ENCODE measurements around the gene PANK3.
"Not testable (repeated sequence)": the region's sequence is repeated elsewhere in the genome, so short reads cannot be mapped to it uniquely, and the experiment has no call there.

PANK3 gene

DNA sequence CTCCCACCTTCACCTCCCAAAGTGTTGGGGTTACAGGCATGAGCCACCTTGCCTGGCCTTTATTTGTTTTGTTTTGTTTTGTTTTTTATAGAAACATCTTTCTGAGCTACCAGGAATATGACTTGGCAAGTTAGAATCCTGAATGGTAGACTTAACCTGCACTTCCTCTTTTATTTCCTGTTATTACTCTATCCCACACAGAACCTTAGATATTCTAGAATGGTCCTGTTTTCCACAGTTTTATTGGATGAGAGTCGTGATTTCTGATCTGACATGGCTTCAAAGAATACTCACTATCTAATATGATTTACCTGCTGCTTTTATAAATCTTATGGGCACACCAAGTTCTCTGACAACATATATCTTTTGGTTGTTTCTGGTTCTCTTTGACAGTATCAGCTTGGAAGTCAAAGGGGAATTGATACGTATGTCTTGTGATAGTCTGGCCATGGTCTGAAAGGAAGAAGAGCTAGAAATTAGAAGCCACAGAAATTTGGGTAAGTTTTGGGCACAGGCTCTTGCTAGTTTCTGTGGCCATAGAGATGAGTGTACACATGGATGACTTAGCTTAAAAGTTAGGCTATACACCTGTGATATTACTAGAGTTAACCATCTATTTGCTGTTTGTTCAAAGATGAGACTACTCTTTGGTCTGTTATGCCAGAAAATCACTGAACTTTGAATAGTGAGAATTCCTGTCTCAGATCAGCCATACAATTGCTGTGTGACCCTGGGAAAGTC is 4.7 kb upstream of the PANK3 start:
- H3K4me3 ChIP-seq (ENCODE audit: low read depth, low read length) = no peak overlapping the region
- TF ChIP-seq, protein P1, sequence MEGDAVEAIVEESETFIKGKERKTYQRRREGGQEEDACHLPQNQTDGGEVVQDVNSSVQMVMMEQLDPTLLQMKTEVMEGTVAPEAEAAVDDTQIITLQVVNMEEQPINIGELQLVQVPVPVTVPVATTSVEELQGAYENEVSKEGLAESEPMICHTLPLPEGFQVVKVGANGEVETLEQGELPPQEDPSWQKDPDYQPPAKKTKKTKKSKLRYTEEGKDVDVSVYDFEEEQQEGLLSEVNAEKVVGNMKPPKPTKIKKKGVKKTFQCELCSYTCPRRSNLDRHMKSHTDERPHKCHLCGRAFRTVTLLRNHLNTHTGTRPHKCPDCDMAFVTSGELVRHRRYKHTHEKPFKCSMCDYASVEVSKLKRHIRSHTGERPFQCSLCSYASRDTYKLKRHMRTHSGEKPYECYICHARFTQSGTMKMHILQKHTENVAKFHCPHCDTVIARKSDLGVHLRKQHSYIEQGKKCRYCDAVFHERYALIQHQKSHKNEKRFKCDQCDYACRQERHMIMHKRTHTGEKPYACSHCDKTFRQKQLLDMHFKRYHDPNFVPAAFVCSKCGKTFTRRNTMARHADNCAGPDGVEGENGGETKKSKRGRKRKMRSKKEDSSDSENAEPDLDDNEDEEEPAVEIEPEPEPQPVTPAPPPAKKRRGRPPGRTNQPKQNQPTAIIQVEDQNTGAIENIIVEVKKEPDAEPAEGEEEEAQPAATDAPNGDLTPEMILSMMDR (IDR thresholded peaks at IDR 0.05; ENCODE audit: borderline replicate concordance, insufficient read depth, low read depth, low read length) = no peak

DNA sequence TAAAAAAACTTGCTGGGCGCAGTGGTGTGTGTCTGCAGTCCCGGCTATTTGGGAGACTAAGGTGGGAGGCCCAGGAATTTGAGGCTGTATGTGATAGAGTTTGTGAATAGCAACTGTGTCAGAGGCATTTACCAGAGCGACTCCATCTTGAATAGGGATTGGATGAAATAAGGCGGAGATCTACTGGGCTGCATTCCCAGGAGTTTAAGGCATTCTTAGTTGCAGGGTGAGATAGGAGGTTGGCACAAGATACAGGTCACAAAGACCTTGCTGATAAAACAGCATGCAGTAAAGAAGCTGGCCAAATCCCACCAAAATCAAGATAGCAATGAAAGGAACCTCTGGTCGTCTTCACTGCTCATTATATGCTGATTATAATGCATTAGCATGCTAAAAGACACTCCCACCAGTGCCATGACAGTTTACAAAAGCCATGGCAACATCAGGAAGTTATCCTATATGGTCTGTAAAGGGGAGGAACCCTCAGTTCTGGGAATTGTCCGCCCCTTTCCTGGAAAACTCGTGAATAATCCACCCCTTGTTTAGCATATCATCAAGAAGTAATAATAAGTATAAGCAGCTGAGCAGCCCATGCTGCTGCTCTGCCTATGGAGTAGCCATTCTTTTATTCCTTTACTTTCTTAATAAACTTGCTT is 1.8 kb upstream of the PANK3 start:
- not testable (repeated sequence) for H3K4me3 ChIP-seq (ENCODE audit: low read depth, low read length)

DNA sequence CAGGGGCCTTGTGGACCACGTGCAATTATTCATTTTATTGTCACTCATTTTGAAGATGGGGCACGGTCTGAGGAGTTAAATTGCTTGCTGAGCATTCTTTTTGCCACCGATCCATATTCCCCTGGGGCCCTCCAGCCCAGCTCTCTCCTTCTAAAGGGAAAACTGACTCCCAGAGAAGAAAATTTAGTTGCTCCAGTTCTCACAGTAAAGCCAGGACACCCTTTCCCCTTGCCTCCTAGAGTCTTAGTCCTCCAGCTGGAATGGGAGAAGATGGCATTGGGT is 1.0 kb upstream of the PANK3 start:
- TF ChIP-seq, protein P1 (IDR thresholded peaks at IDR 0.05; ENCODE audit: borderline replicate concordance, insufficient read depth, low read depth, low read length) = no peak
- H3K4me3 ChIP-seq (ENCODE audit: low read depth, low read length) = peak overlapping the region; percentile 50

DNA sequence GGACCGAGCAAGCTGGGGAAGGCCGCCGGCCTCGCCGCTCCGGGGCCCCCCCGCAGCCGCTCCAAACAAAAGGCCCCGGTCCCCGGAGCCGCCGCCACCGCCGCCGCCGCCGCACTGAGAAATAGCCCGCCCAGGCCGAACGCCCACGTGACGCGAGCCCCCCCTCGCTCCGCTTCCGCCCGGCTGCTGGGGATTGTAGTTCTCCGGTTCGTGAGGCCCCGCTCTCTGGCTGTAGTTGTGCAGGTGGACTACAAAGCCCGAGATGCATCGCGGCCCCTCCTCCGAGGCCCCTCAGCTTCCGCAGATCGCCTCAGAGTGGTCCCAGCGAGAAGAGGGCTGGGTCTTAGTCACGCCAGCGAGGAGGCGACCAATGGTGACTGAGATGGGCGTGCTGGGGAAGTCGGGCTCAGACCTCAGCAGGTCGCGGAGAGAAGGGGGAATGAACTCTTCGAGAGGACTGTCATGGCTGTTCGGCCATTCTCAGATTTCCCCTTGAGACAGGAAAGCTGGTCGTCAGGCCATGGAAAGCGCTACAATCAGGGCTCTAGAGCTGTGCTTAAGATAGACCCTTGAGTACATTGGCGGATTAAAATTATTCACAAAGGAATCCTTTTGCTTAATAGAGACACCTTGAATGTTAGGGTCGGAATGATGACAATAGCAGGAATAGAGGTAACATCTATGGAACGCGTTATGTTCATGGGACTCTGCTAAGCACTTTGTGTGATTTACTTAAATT is 489 bp upstream of the PANK3 start:
- H3K4me3 ChIP-seq (ENCODE audit: low read depth, low read length) = peak overlapping the region; percentile 93
- TF ChIP-seq, protein P1 (IDR thresholded peaks at IDR 0.05; ENCODE audit: borderline replicate concordance, insufficient read depth, low read depth, low read length) = no peak

DNA sequence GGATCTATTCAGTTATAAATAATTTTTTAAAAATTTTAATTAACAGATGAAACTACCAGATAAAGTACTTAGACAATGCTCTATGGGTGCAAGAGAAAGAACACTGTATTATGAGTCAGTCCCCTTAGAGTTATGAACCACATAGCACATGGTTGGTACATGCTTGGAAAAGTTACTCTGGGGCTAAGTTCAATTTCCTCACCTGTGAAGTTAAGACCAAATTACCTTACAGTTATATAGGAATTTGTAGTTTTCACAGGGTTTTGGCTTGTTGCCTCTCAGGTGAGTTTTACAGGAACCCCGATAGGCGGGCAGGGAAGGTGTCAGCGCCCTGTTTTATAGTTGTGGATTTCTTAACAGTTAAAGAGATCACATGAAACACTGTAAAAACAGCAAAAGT is 1.2 kb downstream of the PANK3 start:
- TF ChIP-seq, protein P1 (IDR thresholded peaks at IDR 0.05; ENCODE audit: borderline replicate concordance, insufficient read depth, low read depth, low read length) = no peak

DNA sequence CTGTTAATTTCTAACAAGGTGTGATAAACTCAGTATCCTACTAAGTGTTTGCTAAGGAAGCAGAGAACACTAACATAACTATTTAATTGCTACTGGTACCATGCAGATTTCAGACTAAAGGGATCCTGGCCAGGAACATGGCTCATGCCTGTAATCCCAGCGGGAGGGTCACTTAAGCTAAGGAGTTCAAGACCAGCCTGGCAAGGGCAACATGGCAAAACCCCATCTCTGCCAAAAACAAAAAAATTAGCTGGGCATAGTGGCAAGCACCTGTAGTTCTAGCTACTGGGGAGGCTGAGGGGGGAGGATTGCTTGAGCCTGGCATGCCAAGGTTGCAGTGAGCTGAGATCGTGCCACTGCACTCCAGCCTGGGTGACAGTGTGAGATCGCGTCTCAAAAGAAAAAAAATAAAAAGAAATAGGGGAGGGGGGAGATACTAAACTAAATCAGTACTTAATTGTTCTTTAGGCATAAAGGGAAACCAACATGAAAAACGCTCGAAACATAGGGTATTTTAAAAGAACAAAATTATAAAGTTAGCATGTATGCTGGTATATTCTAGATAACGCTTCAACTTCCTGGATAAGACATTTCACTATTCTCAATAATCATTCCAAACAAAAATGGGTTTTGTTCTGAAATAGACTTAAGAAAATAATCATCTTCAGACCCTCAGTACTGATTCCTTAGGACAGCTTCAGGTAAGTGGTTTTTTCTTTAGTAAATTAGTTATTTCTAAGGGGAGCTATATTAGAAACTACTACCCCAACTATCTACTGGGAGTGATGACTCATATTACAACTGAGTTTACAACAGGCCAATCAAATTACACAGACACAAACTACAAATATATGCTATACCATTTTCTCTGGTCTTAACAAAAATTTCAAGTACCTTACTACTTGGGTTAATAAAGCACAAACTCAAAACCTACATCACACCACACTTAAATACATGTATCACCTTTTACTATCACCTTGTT is 3.5 kb downstream of the PANK3 start:
- TF ChIP-seq, protein P1 (IDR thresholded peaks at IDR 0.05; ENCODE audit: borderline replicate concordance, insufficient read depth, low read depth, low read length) = no peak
- no peak overlapping the region for H3K4me3 ChIP-seq (ENCODE audit: low read depth, low read length)

More for the DNA sequence above, 1.2 kb downstream of the PANK3 start:
- peak overlapping the region; percentile 93 for H3K4me3 ChIP-seq (ENCODE audit: low read depth, low read length)

DNA sequence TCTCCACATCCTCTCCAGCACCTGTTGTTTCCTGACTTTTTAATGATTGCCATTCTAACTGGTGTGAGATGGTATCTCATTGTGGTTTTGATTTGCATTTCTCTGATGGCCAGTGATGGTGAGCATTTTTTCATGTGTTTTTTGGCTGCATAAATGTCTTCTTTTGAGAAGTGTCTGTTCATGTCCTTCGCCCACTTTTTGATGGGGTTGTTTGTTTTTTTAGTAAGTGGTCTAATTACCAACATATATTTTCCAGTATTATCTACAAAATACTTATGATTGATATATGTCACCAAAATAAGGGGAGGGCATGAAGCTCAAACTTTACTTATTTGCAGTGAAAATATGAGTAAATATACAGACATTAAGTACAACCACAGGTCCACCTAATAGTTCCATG is 5.0 kb downstream of the PANK3 start:
- not testable (repeated sequence) for H3K4me3 ChIP-seq (ENCODE audit: low read depth, low read length)

DNA sequence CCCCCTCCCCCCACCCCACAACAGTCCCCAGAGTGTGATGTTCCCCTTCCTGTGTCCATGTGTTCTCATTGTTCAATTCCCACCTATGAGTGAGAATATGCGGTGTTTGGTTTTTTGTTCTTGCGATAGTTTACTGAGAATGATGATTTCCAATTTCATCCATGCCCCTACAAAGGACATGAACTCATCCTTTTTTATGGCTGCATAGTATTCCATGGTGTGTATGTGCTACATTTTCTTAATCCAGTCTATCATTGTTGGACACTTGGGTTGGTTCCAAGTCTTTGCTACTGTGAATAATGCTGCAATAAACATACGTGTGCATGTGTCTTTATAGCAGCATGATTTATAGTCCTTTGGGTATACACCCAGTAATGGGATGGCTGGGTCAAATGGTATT is 5.5 kb downstream of the PANK3 start:
- H3K4me3 ChIP-seq (ENCODE audit: low read depth, low read length) = not testable (repeated sequence)
